GM18519 (cell line): ENCODE data around the gene SS18L1.

ENCODE experiments used
- ATAC-seq: cut with Tn5 transposase; IDR thresholded peaks from one replicate; pipeline ENCODE4 v1.9.1; 2021; ENCODE audit warnings: mild to moderate bottlenecking, moderate library complexity; ENCODE audit not compliant: unreplicated experiment, low FRiP score

Gene SS18L1

DNA sequence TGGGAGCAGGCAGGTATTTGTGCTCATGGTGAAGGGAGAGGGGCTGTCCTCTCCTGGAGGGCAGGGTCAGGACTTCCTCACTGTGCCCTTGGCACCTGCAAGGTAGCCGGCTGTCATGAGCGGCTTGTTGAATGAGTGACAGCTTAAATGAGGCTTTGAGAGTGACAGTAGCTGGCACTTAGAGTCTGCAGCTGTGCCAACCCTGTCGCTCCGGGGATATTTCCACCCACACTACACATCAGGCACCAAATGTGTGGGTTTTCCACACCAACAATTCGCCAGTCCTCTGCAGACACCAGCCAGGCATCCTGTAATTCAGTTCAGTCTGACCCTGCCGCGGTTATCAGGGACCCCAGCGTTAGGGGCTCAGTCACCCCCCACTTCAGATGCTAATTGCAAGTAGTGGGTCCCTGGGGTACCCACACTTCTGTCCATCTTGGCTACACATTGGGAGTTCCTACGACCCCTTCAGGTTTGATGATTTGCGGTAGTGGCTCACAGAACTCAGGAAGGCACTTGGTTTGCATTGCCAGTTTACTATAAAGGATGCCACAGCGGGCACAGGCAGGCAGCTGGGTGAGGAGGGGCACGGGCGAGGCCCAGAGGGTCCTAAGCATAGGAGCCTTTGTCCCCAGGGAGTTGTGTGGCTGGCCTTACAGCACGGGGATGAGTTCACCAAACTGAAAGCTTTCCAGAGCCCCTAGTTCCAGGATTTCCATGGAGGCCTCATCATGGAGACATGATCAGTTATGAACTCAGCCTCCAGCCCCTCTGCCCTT is 48.4 kb downstream of the SS18L1 start:
- ATAC-seq = no peak

DNA sequence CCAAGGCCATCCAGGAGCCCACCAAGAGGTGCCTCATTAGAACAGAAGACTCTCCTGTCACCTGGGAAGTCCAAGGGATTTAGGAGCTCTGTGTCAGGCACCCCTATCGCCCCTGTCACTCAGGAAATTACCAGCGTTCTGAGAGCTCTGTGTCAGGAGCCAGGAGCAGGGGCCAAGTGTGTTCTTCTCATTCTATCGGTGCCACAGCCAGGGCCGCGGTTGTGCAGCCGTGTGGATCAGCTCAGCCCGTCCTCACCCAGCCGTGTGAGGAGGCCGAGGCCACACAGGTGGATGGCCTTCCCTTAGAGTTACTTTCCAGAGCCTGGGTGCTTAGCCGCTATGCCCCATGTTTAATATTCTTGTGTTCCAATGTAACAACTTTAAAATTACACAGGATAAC is 49.1 kb downstream of the SS18L1 start:
- no peak for ATAC-seq

DNA sequence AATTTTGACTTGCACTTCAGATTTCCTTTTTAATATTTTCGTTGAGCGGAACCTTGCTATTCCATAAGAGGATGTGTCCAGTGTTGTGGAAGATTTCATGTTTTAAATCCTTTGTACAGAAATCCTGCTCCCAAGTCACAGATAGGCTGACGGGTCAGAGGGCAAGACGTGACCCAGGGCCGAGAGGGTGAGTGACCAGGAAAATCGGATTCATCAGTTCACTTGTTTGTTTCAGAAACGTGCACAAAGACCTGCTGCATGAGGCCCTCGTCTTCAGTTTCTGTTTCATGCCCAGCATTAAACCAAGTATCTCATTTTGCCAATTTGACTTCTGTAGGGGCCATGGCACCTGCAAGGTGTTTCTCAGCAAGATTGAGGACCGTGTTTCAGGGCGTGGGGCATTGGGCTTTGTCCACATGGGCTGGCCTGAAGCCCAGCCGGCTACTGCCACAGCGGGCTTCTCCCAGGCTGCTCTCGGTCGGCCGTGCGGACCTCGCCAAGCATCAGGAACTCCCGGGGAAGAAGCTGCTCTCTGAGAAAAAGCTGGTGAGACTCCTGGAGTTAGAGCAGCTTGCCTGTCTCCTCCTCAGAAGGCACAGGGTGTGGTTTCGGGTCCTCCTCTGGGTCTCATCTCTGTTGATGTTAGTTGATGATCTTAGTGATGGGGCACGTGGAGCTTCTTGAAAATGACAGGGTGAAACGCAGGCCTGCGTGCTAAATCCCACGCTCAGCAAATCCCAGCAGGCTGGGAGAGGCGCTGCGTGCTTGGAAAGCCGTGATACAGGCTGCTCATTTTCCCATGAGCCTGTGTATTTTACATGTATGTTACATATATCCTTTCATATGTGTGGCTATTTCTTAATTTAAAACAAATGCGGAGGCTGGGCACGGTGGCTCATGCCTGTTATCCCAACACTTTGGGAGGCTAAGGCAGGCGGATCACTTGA is 49.8 kb downstream of the SS18L1 start:
- no peak for ATAC-seq

DNA sequence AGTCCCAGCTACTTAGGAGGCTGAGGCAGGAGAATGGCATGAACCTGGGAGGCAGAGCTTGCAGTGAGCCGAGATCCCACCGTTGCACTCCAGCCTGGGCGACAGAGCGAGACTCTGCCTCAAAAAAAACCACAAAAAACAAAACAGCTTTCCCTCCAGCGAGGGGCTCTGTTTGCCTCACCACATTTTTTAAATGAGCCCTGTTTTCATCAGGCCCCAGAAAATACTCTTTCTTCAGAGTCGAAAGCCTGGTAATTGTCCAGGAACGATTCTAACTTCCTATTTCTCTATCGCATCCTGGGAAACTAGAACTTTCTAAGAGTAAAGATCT is 51.5 kb downstream of the SS18L1 start:
- ATAC-seq = no peak

DNA sequence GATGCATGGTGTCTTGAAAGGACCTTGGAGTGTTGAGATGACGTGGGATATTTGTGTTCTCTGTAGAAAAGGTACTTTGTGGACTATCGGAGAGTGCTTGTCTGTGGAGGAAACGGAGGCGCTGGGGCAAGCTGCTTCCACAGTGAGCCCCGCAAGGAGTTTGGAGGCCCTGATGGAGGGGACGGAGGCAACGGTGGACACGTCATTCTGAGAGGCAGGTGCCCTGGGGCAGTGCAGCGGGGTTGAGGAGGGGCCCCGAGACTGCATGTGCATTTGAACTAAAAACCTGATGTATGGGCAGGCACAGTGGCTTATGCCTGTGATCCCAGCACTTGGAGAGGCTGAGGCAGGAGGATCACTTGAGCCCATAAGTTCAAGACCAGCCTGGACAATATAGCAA is 52.2 kb downstream of the SS18L1 start:
- no peak for ATAC-seq

DNA sequence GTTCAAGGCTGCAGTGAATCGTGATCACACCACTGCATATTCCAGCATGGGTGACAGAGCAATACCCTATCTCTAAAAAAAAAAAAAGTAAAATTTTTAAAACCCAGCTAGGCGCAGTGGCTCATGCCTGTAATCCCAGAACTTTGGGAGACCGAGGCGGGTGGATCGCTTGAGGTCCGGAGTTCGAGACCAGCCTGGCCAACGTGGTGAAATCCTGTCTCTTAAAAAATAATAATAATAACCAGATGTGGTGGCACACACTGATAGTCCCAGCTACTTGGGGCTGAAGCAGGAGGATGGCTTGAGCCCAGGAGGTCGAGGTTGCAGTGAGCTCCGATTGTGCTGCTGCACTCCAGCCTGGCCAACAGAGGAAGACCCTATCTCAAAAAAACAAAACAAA is 52.7 kb downstream of the SS18L1 start:
- ATAC-seq = no peak

DNA sequence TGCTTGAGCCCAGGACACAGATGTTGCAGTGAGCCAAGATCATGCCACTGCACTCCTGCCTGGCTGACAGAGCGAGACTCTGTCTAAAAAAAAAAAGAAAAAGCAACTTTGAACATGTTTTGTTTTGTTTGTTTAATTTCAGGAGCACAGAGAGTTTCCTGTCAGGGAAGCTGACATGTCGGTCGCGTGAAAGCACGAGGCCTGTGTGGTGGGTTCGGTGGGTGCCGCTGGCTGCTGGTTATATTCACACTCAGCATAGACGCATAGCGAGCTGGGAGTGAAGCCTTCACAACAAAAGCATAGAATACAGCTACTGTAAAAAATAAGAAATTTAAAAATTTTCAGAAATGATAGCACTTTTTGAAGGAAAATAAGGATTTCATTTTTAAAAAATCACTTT is 53.7 kb downstream of the SS18L1 start:
- ATAC-seq = no peak

DNA sequence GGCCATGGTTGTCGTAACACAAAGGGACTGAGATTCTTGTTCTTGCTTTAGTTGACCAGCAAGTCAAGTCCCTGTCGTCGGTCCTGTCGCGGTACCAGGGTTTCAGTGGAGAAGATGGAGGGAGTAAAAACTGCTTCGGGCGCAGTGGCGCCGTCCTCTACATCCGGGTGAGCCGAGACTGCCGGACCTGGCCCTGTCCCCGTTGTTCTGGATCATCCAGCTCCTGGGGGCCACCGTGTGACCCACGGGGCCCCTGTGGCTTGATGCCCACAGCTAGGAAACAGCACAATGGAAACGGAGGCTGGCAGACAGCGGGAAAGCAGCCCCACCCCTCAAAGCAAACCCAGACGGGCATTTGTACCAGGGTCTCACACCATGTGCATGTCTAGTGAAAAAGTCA is 54.2 kb downstream of the SS18L1 start:
- no peak for ATAC-seq

DNA sequence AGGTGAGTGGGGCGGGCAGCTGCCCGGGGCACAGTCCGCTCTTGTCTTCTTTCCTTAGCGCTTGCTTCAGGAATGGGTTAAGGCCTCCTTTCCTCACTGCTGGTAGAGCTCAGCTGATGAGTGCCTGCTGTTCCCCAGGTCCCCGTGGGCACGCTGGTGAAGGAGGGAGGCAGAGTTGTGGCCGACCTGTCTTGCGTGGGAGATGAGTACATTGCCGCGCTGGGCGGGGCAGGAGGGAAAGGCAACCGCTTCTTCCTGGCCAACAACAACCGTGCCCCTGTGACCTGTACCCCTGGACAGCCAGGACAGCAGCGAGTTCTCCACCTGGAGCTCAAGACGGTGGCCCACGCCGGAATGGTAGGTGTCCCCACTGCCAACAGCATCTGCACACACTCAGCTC is 54.9 kb downstream of the SS18L1 start:
- ATAC-seq = no peak

DNA sequence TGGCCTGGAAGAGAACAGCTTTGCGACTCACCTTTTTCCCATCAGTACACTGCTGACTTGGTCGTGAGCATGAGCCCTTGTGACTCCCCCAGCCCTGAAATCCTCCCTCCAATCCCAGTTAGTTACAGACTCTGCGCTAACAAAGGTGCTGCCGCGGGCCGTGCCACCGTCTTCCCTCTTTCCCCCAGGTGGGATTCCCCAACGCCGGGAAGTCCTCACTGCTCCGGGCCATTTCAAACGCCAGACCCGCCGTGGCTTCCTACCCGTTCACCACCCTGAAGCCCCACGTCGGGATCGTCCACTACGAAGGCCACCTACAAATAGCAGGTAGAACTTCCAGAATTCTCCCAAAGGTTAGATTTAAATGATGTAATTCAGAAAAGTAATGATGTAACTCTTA is 55.4 kb downstream of the SS18L1 start:
- ATAC-seq = no peak

DNA sequence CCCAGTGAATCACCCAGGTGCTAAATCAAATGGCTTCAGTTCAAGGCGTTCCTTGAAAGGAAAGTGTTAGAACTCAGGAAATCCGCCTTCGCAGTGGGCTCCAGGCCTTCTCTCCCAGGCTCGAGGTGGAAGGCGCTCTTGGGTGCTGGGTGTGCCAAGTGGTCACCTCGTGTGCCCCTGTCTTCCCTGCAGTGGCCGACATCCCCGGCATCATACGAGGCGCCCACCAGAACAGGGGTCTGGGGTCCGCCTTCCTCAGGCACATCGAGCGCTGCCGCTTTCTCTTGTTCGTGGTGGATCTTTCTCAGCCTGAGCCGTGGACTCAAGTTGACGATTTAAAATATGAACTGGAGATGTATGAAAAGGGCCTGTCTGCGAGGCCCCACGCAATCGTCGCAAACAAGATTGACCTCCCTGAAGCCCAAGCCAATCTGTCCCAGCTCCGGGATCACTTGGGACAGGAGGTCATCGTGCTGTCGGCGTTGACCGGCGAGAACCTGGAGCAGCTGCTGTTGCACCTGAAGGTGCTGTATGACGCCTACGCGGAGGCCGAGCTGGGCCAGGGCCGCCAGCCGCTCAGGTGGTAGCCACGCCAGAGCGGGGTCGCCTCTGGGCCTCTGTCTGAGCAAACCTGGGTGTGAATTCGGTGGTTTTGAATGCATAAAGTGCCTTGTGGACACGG is 57.1 kb downstream of the SS18L1 start:
- no peak for ATAC-seq

DNA sequence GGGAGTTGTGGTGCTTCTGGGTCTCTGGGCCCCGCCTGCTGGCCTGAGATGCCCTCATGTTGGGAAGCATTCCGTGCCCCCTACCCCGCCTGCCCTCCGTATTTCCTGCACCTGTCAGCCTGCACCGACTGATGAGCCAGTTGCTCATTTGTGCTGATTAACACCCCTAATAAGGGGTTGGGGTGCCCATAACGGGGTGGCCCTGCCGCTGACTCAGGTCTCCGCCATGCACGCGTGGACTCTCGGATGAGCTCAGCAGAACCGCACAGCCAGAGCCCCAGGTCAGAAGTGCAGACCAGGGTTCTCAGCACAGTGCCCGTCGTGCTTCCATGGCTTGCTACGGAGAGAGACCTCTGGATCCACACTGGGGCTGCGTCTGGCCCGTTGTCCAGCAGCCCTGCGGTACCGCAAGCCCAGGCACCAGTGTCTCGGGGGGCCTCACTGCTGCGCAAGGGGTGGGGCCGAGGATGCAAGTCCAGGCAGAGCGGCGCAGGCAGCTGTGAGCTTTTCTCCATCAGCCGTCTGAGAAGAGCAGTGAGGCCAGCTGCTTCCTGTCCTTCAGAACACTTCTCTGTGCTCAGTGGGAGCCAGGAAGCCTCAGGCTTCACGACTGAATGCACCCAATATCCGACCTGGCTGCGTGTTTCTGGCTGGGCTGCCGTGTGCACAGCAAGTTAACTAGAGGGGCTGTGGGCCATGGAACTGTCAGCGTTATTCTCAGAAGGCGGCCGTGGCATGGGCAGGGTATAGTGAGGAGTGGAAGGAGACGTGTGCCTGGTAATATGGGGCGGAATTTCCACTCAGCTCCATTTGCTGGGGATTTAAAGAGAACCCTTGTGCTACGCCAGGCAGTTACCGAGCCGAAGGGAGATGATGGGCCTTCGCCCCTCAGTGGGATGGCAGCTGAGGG is 57.9 kb downstream of the SS18L1 start:
- no peak for ATAC-seq

DNA sequence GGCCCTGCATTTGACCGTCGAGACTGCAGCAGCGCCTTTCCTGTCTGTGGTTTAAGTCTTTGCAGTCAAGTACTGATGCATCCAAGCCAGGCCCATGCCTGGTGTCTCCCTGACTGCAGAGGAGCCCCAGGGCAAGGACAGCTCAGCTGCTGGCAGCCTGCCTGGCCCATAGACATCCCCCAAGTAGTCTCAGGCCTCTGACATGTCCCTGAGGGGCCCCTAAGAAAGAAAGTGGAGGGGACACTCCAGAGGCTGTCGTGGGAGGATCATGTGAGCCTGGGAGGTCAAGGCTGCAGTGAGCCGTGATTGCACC is 58.5 kb downstream of the SS18L1 start:
- ATAC-seq = no peak

DNA sequence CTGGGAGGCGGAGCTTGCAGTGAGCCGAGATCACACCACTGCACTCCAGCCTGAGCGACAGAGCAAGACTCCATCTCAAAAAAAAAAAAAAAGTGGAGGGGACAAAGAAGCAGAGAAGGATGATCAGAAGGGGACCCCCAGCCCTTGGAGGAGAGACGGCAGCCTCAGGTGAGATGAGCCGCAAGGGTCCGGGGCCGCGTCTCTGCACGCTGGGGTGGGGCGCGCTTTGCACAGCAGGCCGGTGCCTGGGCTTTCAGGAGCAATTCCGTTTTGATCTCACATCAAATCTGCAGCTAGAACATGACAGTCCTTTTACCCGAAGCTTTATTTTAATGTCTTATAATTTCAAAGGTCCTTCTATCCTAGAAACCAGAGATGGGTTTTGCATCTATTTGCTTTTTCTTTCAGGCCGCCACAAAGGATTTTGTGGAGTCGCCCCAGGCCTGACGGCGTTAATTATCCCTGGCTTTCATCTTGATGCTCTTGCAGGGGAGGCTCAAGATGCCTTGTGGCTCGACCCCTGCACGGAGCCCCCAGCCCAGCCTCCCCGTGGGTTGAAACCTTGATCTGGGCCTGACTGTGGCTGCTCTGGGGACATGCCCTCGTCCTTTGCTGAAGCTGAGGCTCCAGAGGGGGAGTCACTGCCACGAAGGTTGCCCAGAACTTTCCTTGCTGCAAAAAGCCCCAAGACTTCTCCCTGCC is 59.3 kb downstream of the SS18L1 start:
- ATAC-seq = no peak

DNA sequence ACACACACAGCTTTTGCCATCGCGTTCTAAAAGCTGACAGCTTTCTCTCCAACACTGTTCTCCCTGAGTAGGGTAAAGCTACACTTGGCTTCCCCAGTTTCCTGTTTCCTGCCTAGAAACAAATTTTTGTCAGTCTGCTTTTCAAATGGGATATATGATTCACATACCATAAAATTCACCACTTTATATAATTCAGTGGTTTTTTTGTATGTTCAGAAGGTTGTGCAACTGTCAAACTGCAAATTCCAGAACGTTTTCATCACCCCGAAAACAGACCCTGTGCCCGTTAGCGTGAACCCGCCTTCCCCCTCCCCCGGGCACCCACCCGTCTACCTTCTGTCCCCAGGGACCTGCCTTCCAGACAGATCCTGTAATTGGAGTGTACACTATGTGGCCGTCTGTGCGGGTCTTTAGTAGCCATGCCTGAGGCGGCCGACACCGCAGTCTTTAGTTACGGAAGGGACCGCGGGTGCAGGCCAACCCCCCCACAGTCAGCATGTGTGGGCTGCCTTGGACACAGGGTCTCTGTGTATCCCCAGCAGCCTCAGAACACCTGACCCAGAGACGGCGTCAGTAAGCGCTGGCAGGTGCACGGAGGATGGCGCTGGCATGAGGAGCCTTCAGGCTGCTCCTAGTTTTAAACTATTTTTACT is 59.9 kb downstream of the SS18L1 start:
- no peak for ATAC-seq

DNA sequence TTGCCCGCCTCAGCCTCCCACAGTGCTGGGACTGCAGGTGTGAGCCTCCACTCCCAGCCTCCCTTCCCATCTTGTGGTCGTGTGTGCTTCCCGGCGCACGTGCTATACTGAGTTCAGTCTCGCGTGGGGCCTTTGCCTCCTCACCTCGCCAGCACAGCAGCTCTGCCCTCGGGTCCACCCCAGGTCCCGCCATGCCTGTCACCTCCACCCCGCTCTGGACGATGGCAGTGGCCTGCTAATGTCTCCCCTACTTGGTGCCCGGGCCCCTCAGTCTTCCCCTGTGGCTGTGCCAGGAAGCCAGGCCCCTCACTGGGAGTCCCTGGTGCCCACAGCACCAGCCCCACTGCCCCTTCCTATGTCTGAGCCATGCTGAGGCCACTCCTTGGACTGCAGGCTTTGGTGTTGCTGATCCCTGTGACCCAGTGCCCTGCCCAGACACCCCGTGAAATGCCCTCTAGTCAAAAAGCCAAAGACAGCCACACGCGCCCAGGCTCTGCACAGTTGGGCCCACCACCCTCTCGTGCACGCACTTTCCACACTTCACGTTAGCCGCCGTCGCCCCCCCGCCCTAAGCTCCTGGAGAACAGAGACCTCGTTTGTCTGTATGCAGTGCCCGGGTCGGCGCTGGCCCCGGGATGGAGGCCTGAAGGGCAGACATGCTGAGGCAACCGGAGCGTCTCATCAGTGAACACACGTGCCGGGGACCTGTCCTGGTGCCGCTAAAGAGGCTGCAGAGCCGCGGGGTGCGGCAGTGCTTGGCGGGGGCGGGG is 62.2 kb downstream of the SS18L1 start:
- ATAC-seq = no peak

DNA sequence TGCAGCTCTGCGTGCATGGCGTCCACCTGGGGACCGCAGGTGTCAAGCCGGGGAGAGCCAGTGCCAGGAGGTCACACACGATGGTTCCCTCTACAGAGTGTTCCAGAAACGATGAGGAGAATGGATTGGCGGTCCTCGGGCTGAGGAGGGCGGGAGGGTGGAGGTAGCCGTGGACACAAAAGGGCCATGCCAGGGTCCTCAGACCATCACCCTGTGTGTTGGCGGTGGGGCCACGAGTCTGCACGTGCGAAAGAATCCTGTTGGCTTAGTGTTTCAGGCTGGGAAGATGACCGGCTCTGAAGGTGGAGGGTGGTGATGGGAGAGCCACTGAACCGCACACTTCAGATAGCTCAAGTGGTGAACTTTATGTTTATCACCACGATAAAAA is 62.8 kb downstream of the SS18L1 start:
- no peak for ATAC-seq

DNA sequence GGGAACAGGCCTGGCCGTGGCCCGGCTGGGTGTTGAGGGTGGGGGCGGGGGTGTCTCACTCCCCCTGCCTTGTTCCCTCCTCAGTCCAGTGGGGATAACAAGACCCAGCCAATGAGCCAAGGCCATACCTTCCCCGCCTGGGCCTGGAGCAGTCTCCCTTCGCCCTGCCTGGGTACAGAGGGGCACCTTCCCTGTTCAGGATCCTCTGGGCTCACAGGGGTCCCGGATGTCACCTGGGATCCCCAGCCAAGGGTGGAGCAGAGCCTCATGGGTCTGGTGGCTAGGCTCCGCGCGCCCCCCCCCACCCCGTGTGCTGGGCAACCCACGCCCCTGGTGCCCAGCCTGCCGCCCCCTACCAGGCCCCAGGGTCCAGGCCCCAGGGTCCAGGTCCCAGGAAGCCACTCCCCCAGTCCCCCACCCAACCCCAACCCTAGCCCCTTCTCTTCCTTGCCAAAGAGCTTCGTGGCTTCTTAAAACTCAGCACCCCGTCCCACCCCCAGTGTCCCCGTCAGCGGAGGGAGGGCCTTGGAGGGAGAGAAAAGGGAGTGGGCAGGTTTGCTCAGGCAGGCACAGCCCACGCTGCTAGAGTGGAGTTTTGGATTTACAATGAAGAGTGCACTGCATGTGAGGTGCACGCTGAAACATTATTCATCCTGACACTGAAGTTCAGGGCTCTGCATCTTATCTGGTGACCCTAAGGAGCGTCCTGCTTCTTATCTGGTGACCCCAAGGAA is 64.7 kb downstream of the SS18L1 start:
- ATAC-seq = no peak
